ENCODE measurements around the gene CASZ1. TPM values are rescaled to one million over a fixed set of nuclear protein-coding genes. Genes with fewer than 3 reads are reported as not detected.

Gene CASZ1
- total and polyA plus RNA-seq, 12 donors, result 19.5 to 79.8 (median 64.7) TPM

DNA sequence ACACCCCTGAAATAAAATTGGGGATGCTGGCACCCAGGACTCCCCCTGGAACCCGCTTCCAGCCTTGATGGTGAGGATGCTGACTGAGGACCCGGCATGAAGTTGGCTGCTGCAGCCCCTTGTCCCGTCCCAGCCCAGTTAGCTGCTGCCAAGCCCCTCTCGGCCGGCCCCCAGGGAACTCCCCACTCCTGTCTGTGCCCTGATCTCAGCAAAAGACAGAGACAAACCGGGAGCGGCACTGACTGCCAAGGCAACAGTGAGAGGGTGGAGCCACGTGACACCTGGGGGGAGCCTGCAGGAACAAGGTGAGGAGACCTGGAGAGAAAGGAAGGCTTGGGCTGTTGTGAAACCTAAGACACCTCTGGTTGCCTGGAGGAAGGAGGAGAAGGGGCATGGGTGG lies 24.7 kb downstream of the CASZ1 start:
- TF ChIP-seq, protein P1, sequence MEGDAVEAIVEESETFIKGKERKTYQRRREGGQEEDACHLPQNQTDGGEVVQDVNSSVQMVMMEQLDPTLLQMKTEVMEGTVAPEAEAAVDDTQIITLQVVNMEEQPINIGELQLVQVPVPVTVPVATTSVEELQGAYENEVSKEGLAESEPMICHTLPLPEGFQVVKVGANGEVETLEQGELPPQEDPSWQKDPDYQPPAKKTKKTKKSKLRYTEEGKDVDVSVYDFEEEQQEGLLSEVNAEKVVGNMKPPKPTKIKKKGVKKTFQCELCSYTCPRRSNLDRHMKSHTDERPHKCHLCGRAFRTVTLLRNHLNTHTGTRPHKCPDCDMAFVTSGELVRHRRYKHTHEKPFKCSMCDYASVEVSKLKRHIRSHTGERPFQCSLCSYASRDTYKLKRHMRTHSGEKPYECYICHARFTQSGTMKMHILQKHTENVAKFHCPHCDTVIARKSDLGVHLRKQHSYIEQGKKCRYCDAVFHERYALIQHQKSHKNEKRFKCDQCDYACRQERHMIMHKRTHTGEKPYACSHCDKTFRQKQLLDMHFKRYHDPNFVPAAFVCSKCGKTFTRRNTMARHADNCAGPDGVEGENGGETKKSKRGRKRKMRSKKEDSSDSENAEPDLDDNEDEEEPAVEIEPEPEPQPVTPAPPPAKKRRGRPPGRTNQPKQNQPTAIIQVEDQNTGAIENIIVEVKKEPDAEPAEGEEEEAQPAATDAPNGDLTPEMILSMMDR (IDR thresholded peaks at IDR 0.05), result no peak
- H3K36me3 ChIP-seq, result no peaks in the 10 kb centered on the region
- H3K4me1 ChIP-seq, result peaks cover 0 to 75% (median 58%) of the 10 kb centered on the region in 9 donors
- ATAC-seq (no peak), DNase-seq (no peak)
- 46 to 48% methylated on average over 8 of the region's 8 CpGs for whole genome bisulfite sequencing, 2 donors
- no peak overlapping the region for H3K27ac ChIP-seq
- no peaks in the 10 kb centered on the region for H3K9me3 ChIP-seq
- no peak overlapping the region for H3K4me3 ChIP-seq
- H3K27me3 ChIP-seq, result no peaks in the 10 kb centered on the region
- intact Hi-C loops (cut with DNase I), result no loop called here

- DNase-seq, result no peak
- no peak overlapping the region for H3K4me3 ChIP-seq
- no peak overlapping the region for H3K27ac ChIP-seq
- WGBS, 2 donors, result 90 to 95% methylated on average over 7 of the region's 7 CpGs
- H3K36me3 ChIP-seq, result no peaks in the 10 kb centered on the region
- H3K4me1 ChIP-seq, result peaks cover 8 to 75% (median 59%) of the 10 kb centered on the region in 9 donors
- TF ChIP-seq, protein P1 (IDR thresholded peaks at IDR 0.05), result no peak
- ATAC-seq, result no peak
- intact Hi-C loops (cut with DNase I), result loop anchor here in 1 of 10 donors (5.0 kb wide), 1 partner anchor 76 kb away; no protein-coding TSS in a partner anchor
- no peaks in the 10 kb centered on the region for H3K9me3 ChIP-seq
- no peaks in the 10 kb centered on the region for H3K27me3 ChIP-seq
Measured at GRCh38 chr1:10768552-10768951, 27.9 kb downstream of the CASZ1 start.

- Histone ChIP-seq H3K9me3 (no peaks in the 10 kb centered on the region), H3K36me3 (no peaks in the 10 kb centered on the region), H3K27me3 (no peaks in the 10 kb centered on the region), H3K27ac (peak overlapping the region in 4 of 10 donors; percentile 7 to 66 (median 38)), H3K4me3 (no peak overlapping the region), H3K4me1 (peaks cover 18 to 75% (median 59%) of the 10 kb centered on the region in 9 donors)
- ATAC-seq, result no peak
- 59 to 61% methylated on average over 9 of the region's 9 CpGs for WGBS, 2 donors
- intact Hi-C loops (cut with DNase I), result loop anchor here in 1 of 10 donors (5.0 kb wide), 1 partner anchor 75 kb away; no protein-coding TSS in a partner anchor
- DNase-seq, result no peak
- TF ChIP-seq, protein P1 (IDR thresholded peaks at IDR 0.05), result no peak
Measured at GRCh38 chr1:10767282-10767681, 29.2 kb downstream of the CASZ1 start.

GRCh38 chr1:10765734-10766478 lies 30.5 kb downstream of the CASZ1 start:
- intact Hi-C loops (cut with DNase I), result loop anchor here in 1 of 10 donors (5.0 kb wide), 1 partner anchor 74 kb away; no protein-coding TSS in a partner anchor
- no peaks in the 10 kb centered on the region for H3K36me3 ChIP-seq
- H3K27me3 ChIP-seq, result no peaks in the 10 kb centered on the region
- no peaks in the 10 kb centered on the region for H3K9me3 ChIP-seq
- TF ChIP-seq, protein P1 (IDR thresholded peaks at IDR 0.05), result peak in 1 of 9 donors; percentile 11
- DNase-seq (peak in 1 of 2 donors; percentile 38), ATAC-seq (peak in 6 of 8 donors; percentile 17 to 53 (median 32))
- H3K4me3 ChIP-seq, result no peak overlapping the region
- 38 to 43% methylated on average over 17 of the region's 17 CpGs for WGBS, 2 donors
- peaks cover 27 to 81% (median 68%) of the 10 kb centered on the region in 9 donors for H3K4me1 ChIP-seq
- peak overlapping the region in 7 of 10 donors; percentile 16 to 88 (median 44) for H3K27ac ChIP-seq
